K562 (cell line): ENCODE measurements around the gene MDP1. TPM values are rescaled to one million over a fixed set of nuclear protein-coding genes. Genes with fewer than 3 reads are reported as not detected.

Experiments
- ATAC-seq: fragments of 200-7000 bp; cut with Tn5 transposase; 3 replicates; pipeline ENCODE4 v1.9.1; 2020; ENCODE audit warnings: moderate library complexity
- BruUV-seq: library from RNA; stranded (reverse); fragments of 400-500 nt; replicated peaks from 2 replicates; lab custom pipeline; 2021; lab: Mats Ljungman, UMichigan
- CTCF ChIA-PET: fragments of 300-600 bp; formaldehyde crosslinking; extraction: SDS; loops from one replicate; lab custom pipeline; 2021; ENCODE audit warnings: low intra/inter-chr PET ratio; lab: Yijun Ruan, JAX
- POLR2A ChIA-PET: fragments of 300-600, 350-650 bp; sonication (Branson Sonifier 250); formaldehyde crosslinking; extraction: SDS; loops from one replicate; lab custom pipeline; 2021; ENCODE audit warnings: antibody characterized with exemption, inconsistent platforms; lab: Yijun Ruan, JAX
- DNase-seq, 4 experiments: peaks; one replicate each; pipeline versions ENCODE4 v3.0.0 to v3.0.0-alpha.2; 2011 to 2018; ENCODE audit warnings: low spot score in 3 of 4, mixed read lengths in 3 of 4; ENCODE audit errors: extremely low read depth in 1 of 4
- FAIRE-seq: peaks from 2 replicates; lab custom pipeline; 2011; peaks lifted over from hg19 to GRCh38; lab: Jason Lieb, UNC
- H2AFZ ChIP-seq: 2 replicates; pipeline ENCODE4 v1.6.0; 2011; ENCODE audit warnings: low read depth, low read length, control low read depth, inconsistent platforms
- H3K27ac ChIP-seq: fragments of 200-600 bp; 3 replicates; pipeline ENCODE4 v1.8.0; 2011; ENCODE audit warnings: low read depth, mild to moderate bottlenecking, control low read depth, inconsistent platforms, low read length, moderate library complexity, mixed read lengths; ENCODE audit errors: extremely low read depth
- H3K27me3 ChIP-seq, 2 experiments: fragments of 300-600 bp in 1 of 2; 2 replicates in 1 of 2; 3 replicates in 1 of 2; pipeline versions ENCODE4 v1.6.0 to v1.8.0; 2011; ENCODE audit warnings: inconsistent platforms in 2 of 2, low read length in 2 of 2, mild to moderate bottlenecking in 1 of 2, mixed read lengths in 1 of 2, moderate library complexity in 1 of 2; ENCODE audit not compliant: control insufficient read depth in 2 of 2, insufficient read depth in 2 of 2
- H3K36me3 ChIP-seq: fragments of 300-600 bp; 3 replicates; pipeline ENCODE4 v1.8.0; 2011; ENCODE audit warnings: mild to moderate bottlenecking, low read length, inconsistent platforms; ENCODE audit not compliant: control insufficient read depth, insufficient read depth
- H3K4me1 ChIP-seq, 2 experiments: fragments of 200-600 bp in 1 of 2; replicated peaks in 1 of 2; 2 replicates in 1 of 2; 3 replicates in 1 of 2; pipeline versions ENCODE4 v1.5.1 to v1.8.0; 2011; ENCODE audit warnings: inconsistent platforms in 2 of 2, low read length in 2 of 2, mild to moderate bottlenecking in 1 of 2, mixed read lengths in 1 of 2, moderate library complexity in 1 of 2; ENCODE audit not compliant: control insufficient read depth in 2 of 2, insufficient read depth in 2 of 2
- H3K4me2 ChIP-seq: 2 replicates; pipeline ENCODE4 v1.6.1; 2011; ENCODE audit warnings: low read length, control low read depth, inconsistent platforms, mixed read lengths; ENCODE audit not compliant: insufficient read depth
- H3K4me3 ChIP-seq: fragments of 200-600 bp; sonication (generic), shearing (Covaris generic); 2 replicates; pipeline ENCODE4 v1.5.1; 2016; ENCODE audit warnings: control low read depth, inconsistent platforms
- H3K79me2 ChIP-seq: fragments of 200-600 bp; 3 replicates; pipeline ENCODE4 v1.8.0; 2011; ENCODE audit warnings: low read length, inconsistent platforms; ENCODE audit not compliant: control insufficient read depth, insufficient read depth
- H3K9ac ChIP-seq, 2 experiments: 2 replicates each; pipeline versions ENCODE4 v1.6.0 to v1.6.1; 2011; ENCODE audit warnings: low read depth in 2 of 2, low read length in 2 of 2, control low read depth in 1 of 2, inconsistent platforms in 1 of 2, mild to moderate bottlenecking in 1 of 2, mixed read lengths in 1 of 2; ENCODE audit not compliant: insufficient read depth in 1 of 2
- H3K9me1 ChIP-seq: one replicate; pipeline ENCODE4 v1.6.0; 2011; ENCODE audit warnings: inconsistent platforms, mild to moderate bottlenecking, low read length, moderate library complexity; ENCODE audit not compliant: control insufficient read depth, insufficient read depth
- H3K9me3 ChIP-seq: replicated peaks from 2 replicates; pipeline ENCODE4 v1.5.1; 2011; ENCODE audit warnings: low read depth, low read length, inconsistent platforms; ENCODE audit not compliant: control insufficient read depth, insufficient read depth
- H4K20me1 ChIP-seq: replicated peaks from 2 replicates; pipeline ENCODE4 v1.6.1; 2011; ENCODE audit warnings: low read length, inconsistent platforms, mixed read lengths; ENCODE audit not compliant: control insufficient read depth, insufficient read depth
- CBX3 ChIP-seq, 2 experiments: IDR thresholded peaks; 1 replicate in 1 of 2; 2 replicates in 1 of 2; pipeline ENCODE4 v1.6.1; 2012; ENCODE audit warnings: inconsistent platforms in 2 of 2, low read length in 2 of 2, borderline replicate concordance in 1 of 2, control low read depth in 1 of 2
- E2F8 ChIP-seq: fragments of 450-650 bp; IDR thresholded peaks from 2 replicates; pipeline ENCODE4 v1.7.1; 2018; ENCODE audit warnings: mild to moderate bottlenecking, low read depth; ENCODE audit not compliant: partially characterized antibody
- ETV6 ChIP-seq, 3 experiments: fragments of 150-350 bp in 1 of 3; sonication (generic) in 1 of 3; formaldehyde crosslinking in 1 of 3; IDR thresholded peaks; 2 replicates each; pipeline versions ENCODE4 v1.6.1 to v1.8.0; 2014 to 2022; ENCODE audit warnings: borderline replicate concordance in 2 of 3, low read depth in 2 of 3, antibody characterized with exemption in 1 of 3, low read length in 1 of 3, mild to moderate bottlenecking in 1 of 3, missing genetic modification reagents in 1 of 3
- FOXA1 ChIP-seq: fragments of 450-650 bp; IDR thresholded peaks from 2 replicates; pipeline ENCODE4 v1.6.1; 2016; ENCODE audit warnings: mild to moderate bottlenecking, borderline replicate concordance
- FOXM1 ChIP-seq, 2 experiments: fragments of 450-650 bp in 1 of 2; sonication (generic) in 1 of 2; formaldehyde crosslinking in 1 of 2; IDR thresholded peaks; 2 replicates each; pipeline versions ENCODE4 v1.6.1 to v1.9.0; 2017 to 2022; ENCODE audit warnings: low read depth in 2 of 2, mild to moderate bottlenecking in 2 of 2, missing genetic modification reagents in 1 of 2, moderate library complexity in 1 of 2
- GATAD2B ChIP-seq: fragments of 450-650 bp; IDR thresholded peaks from 2 replicates; pipeline ENCODE4 v1.6.1; 2017; ENCODE audit warnings: mild to moderate bottlenecking, borderline replicate concordance
- HMG20A ChIP-seq: fragments of 450-650 bp; formaldehyde crosslinking; conservative IDR thresholded peaks from 2 replicates; pipeline ENCODE4 v1.4.0; 2020; ENCODE audit warnings: mild to moderate bottlenecking, mixed read lengths
- KLF16 ChIP-seq: IDR thresholded peaks from 2 replicates; pipeline ENCODE4 v1.6.1; 2016; ENCODE audit warnings: antibody characterized with exemption
- MCM7 ChIP-seq, 2 experiments: fragments of 450-650 bp; IDR thresholded peaks; 2 replicates each; pipeline ENCODE4 v1.6.1; 2016 to 2018
- NCOA4 ChIP-seq: fragments of 450-650 bp; IDR thresholded peaks from 2 replicates; pipeline ENCODE4 v1.6.1; 2018; ENCODE audit warnings: mild to moderate bottlenecking; ENCODE audit not compliant: partially characterized antibody
- NFXL1 ChIP-seq: fragments of 450-650 bp; formaldehyde crosslinking; IDR thresholded peaks from 2 replicates; pipeline ENCODE4 v1.4.0; 2021; ENCODE audit warnings: mild to moderate bottlenecking
- POLR2A ChIP-seq: fragments of 450-650 bp; conservative IDR thresholded peaks from 2 replicates; pipeline ENCODE4 v1.6.1; 2016
- RBM17 ChIP-seq: fragments of 200-400 bp; formaldehyde crosslinking; IDR thresholded peaks from 2 replicates; pipeline ENCODE4 v1.6.1; 2017; ENCODE audit warnings: low read depth, mild to moderate bottlenecking, low read length, borderline replicate concordance
- SETDB1 ChIP-seq: IDR thresholded peaks from one replicate; pipeline ENCODE4 v1.6.1; 2012; ENCODE audit warnings: low read length, control low read depth, inconsistent platforms
- TAF1 ChIP-seq: IDR thresholded peaks from 2 replicates; pipeline ENCODE4 v1.6.1; 2011; ENCODE audit warnings: mild to moderate bottlenecking, low read length, moderate library complexity; ENCODE audit not compliant: insufficient read depth, control insufficient read depth, severe bottlenecking; ENCODE audit errors: extremely low read depth
- TAF7 ChIP-seq: fragments of 450-650 bp; IDR thresholded peaks from 2 replicates; pipeline ENCODE4 v1.6.1; 2016; ENCODE audit warnings: missing genetic modification characterization, missing compliant biosample characterization
- ZNF274 ChIP-seq: IDR thresholded peaks from 2 replicates; pipeline ENCODE4 v1.6.1; 2011; ENCODE audit warnings: low read depth, mild to moderate bottlenecking, low read length, moderate library complexity, borderline replicate concordance
- ZNF449 ChIP-seq: fragments of 250-450 bp; sonication (Bioruptor Pico); IDR thresholded peaks from 2 replicates; pipeline ENCODE4 v1.8.0; 2022; ENCODE audit warnings: moderate library complexity, mild to moderate bottlenecking, inconsistent platforms
- WGBS: fragments of 100-300 bp; shearing (Covaris generic); methylation state at CpG from one replicate; pipeline ENCODE4 v1.1.6; 2016; ENCODE audit warnings: low coverage, mixed read lengths; ENCODE audit not compliant: insufficient coverage; ENCODE audit errors: missing lambda C conversion rate; 5-methylcytosine and 5-hydroxymethylcytosine counted together
- in situ Hi-C: fragments of 300-500 bp; cut with MboI; formaldehyde crosslinking; loops from 4 replicates; pipeline ENCODE4 v1.15.0; 2018; ENCODE audit warnings: inconsistent platforms, mixed read lengths
- intact Hi-C: fragments of 100-400 bp; cut with micrococcal nuclease; formaldehyde crosslinking; loops from 2 replicates; pipeline ENCODE4 v1.14.2; 2022
- polyA plus RNA-seq, 8 experiments: library from polyadenylated mRNA; depleted of rRNA in 4 of 8; stranded (reverse) in 5 of 8; unstranded in 3 of 8; fragments of >200 nt; fragmentation: Nextera tagmentation in 2 of 8; fragmentation: Illumina TruSeq in 1 of 8; extraction: Ambion mirVana in 2 of 8; extraction: Trizol in 1 of 8; gene quantifications; 2 replicates each; pipeline versions ENCODE4 v1.2.1 to v1.2.3, GENCODE V29; 2011 to 2014; ENCODE audit warnings: inconsistent platforms in 1 of 8, missing spikeins in 1 of 8
- total RNA-seq, 7 experiments: library from RNA; depleted of rRNA in 6 of 7; stranded (reverse); fragments of >200 nt in 6 of 7; fragmentation: Illumina TruSeq in 2 of 7; extraction: Trizol in 2 of 7; gene quantifications; 2 replicates each; pipeline versions ENCODE4 v1.2.1 to v1.2.3, GENCODE V29; 2011 to 2021; ENCODE audit warnings: low replicate concordance in 1 of 7

MDP1 gene
- total and polyA plus RNA-seq, 9 of the 15 experiments (the other 6 are each of a cell fraction or from before 2014, with no cell fraction given), result 2.7 to 29.6 (median 11.0) TPM

GRCh38 chr14:24249230-24250021, 33.6 kb upstream of the MDP1 start:
- WGBS, result 49% methylated on average over 12 of the region's 13 CpGs
- ChIA-PET POLR2A (interaction anchor here (0.6 to 1.1 kb wide), 3 partner anchors 42 to 108 kb away, joined by 3 to 4 read pairs (median 4); partner anchors contain the start of gene EMC9), CTCF (no interaction called here)
- no peaks in the 10 kb centered on the region for H4K20me1 ChIP-seq
- no peak overlapping the region for H3K27ac ChIP-seq
- H3K9me3 ChIP-seq, result no peaks in the 10 kb centered on the region
- in situ Hi-C loops, result loop anchor here (10.0 kb wide), 1 partner anchor 185 kb away; no protein-coding TSS in a partner anchor
- no peaks in the 10 kb centered on the region; the same call in 2 of the 3 replicates for H3K36me3 ChIP-seq
- no peak overlapping the region for H3K4me3 ChIP-seq
- no peak overlapping the region for H2AFZ ChIP-seq
- TF ChIP-seq CBX3 (IDR thresholded peaks at IDR 0.05; ENCODE audit: borderline replicate concordance in 1 of 2, low read length in 2 of 2) (no peak), ETV6 (IDR thresholded peaks at IDR 0.05; ENCODE audit: borderline replicate concordance in 1 of 2, low read depth in 2 of 2, low read length in 1 of 2) (no peak), ETV6 (CRISPR knock-in tag; IDR thresholded peaks at IDR 0.05; ENCODE audit: borderline replicate concordance) (no peak), SETDB1 (no peak), MCM7 (IDR thresholded peaks at IDR 0.05) (no peak), RBM17 (no peak), ZNF449 (CRISPR knock-in tag) (no peak), FOXM1 (IDR thresholded peaks at IDR 0.05; ENCODE audit: low read depth) (no peak), FOXM1 (CRISPR knock-in tag; IDR thresholded peaks at IDR 0.05; ENCODE audit: low read depth) (no peak), TAF1 (no peak), KLF16 (no peak), ZNF274 (no peak), NCOA4 (no peak), FOXA1 (no peak), GATAD2B (no peak), HMG20A (no peak), TAF7 (tag) (no peak), E2F8 (no peak), NFXL1 (CRISPR knock-in tag) (no peak), POLR2A (no peak)
- TF ChIP-seq, all 486 proteins: peak for 0
- BruUV-seq, result no TSS peak
- H3K9ac ChIP-seq, result no peak overlapping the region
- no peaks in the 10 kb centered on the region for H3K9me1 ChIP-seq
- no peaks in the 10 kb centered on the region for H3K27me3 ChIP-seq
- H3K79me2 ChIP-seq, result no peaks in the 10 kb centered on the region
- intact Hi-C loops, result no loop called here
- FAIRE-seq, result no peak
- no peak overlapping the region for H3K4me2 ChIP-seq
- DNase-seq, result no peak
- ATAC-seq, result no peak
- H3K4me1 ChIP-seq, result peaks cover 0 to under 1% of the 10 kb centered on the region in 2 experiments; a peak in 3 of 5 replicates
